ENCODE data around the gene KHDC4.

The KHDC4 gene

GRCh38 chr1:155981266-155982088, 47.3 kb upstream of the KHDC4 start:
- Histone ChIP-seq H3K4me1 (ENCODE audit: control insufficient read depth, insufficient read depth, low read length) (peaks cover 23% of the 10 kb centered on the region), H3K4me3 (ENCODE audit: low read depth, low read length) (no peak overlapping the region), H3K36me3 (ENCODE audit: control insufficient read depth in 2 of 2, insufficient read depth in 1 of 2, low read length in 2 of 2) (no peaks in the 10 kb centered on the region), H3K27ac (ENCODE audit: extremely low read depth, low read depth, low read length) (no peak overlapping the region), H3K9me3 (ENCODE audit: control insufficient read depth, insufficient read depth, low read depth, low read length) (no peaks in the 10 kb centered on the region)
- ChIA-PET POLR2A (interaction anchor here (0.6 kb wide), 2 partner anchors 100 to 266 kb away, joined by 3 to 4 read pairs; no protein-coding TSS in a partner anchor), CTCF (interaction anchor here (0.7 to 2.4 kb wide), 5 partner anchors 9 to 43 kb away, joined by 3 to 15 read pairs (median 5); no protein-coding TSS in a partner anchor)
- TF ChIP-seq ZBTB44 (tag by site-specific recombination; IDR thresholded peaks at IDR 0.05) (no peak), AEBP2 (tag by site-specific recombination; IDR thresholded peaks at IDR 0.05; ENCODE audit: borderline replicate concordance) (no peak), KLF8 (tag by site-specific recombination; IDR thresholded peaks at IDR 0.05) (no peak), ZFHX2 (tag by site-specific recombination; conservative IDR thresholded peaks at IDR 0.05) (peak; percentile 54), ZBTB17 (tag by site-specific recombination; IDR thresholded peaks at IDR 0.05) (peak; percentile 14; the same call in 1 of the 2 replicates), PRDM10 (tag by site-specific recombination; IDR thresholded peaks at IDR 0.05) (peak; percentile 57; the same call in 1 of the 2 replicates), ZNF394 (tag by site-specific recombination; IDR thresholded peaks at IDR 0.05; ENCODE audit: borderline replicate concordance) (peak; percentile 94), ZNF529 (tag by site-specific recombination; IDR thresholded peaks at IDR 0.05; ENCODE audit: insufficient replicate concordance) (no peak), ZNF366 (tag by site-specific recombination; conservative IDR thresholded peaks at IDR 0.05) (peak; percentile 81), EGR2 (tag by site-specific recombination; IDR thresholded peaks at IDR 0.05; ENCODE audit: low read depth) (peak; percentile 44; the same call in 1 of the 2 replicates), ZNF10 (tag by site-specific recombination; IDR thresholded peaks at IDR 0.05) (0 out of 2 replicates have a peak, but pooled peaks have one; percentile 45), ZNF155 (tag by site-specific recombination; IDR thresholded peaks at IDR 0.05) (no peak), OSR2 (tag by site-specific recombination; IDR thresholded peaks at IDR 0.05) (peak; percentile 74)

GRCh38 chr1:155979597-155980343, 45.6 kb upstream of the KHDC4 start:
- ChIA-PET POLR2A (interaction anchor here (1.5 to 4.4 kb wide), 3 partner anchors 15 to 46 kb away, joined by 4 to 28 read pairs (median 12); partner anchors contain the start of genes KHDC4 and RXFP4), CTCF (interaction anchor here (1.2 to 2.4 kb wide), 2 partner anchors 10 to 42 kb away, joined by 3 to 15 read pairs; no protein-coding TSS in a partner anchor)
- Histone ChIP-seq H3K9me3 (ENCODE audit: control insufficient read depth, insufficient read depth, low read depth, low read length) (no peaks in the 10 kb centered on the region), H3K36me3 (ENCODE audit: control insufficient read depth in 2 of 2, insufficient read depth in 1 of 2, low read length in 2 of 2) (no peaks in the 10 kb centered on the region), H3K4me1 (ENCODE audit: control insufficient read depth, insufficient read depth, low read length) (peaks cover 33% of the 10 kb centered on the region), H3K27ac (ENCODE audit: extremely low read depth, low read depth, low read length) (peak overlapping the region; percentile 97), H3K4me3 (ENCODE audit: low read depth, low read length) (no peak overlapping the region)
- TF ChIP-seq MEIS1 (CRISPR knock-in tag; IDR thresholded peaks at IDR 0.05; ENCODE audit: borderline replicate concordance): no peak
- peak; percentile 38; the same call in 1 of the 2 replicates for TF ChIP-seq ZBTB8A (tag by site-specific recombination; IDR thresholded peaks at IDR 0.05)
- peak; percentile 47; the same call in 1 of the 2 replicates for TF ChIP-seq GLIS2 (tag by site-specific recombination; IDR thresholded peaks at IDR 0.05)
- no peak for TF ChIP-seq ZNF48 (tag by site-specific recombination; IDR thresholded peaks at IDR 0.05)
- no peak for TF ChIP-seq ZNF394 (tag by site-specific recombination; IDR thresholded peaks at IDR 0.05; ENCODE audit: borderline replicate concordance)
- no peak for TF ChIP-seq SALL2 (tag by site-specific recombination; IDR thresholded peaks at IDR 0.05; ENCODE audit: borderline replicate concordance)
- no peak for TF ChIP-seq ZNF174 (tag by site-specific recombination; IDR thresholded peaks at IDR 0.05)
- TF ChIP-seq ZNF426 (tag by site-specific recombination; IDR thresholded peaks at IDR 0.05): no peak
- TF ChIP-seq ZNF433 (tag by site-specific recombination; IDR thresholded peaks at IDR 0.05; ENCODE audit: low read depth): no peak
- TF ChIP-seq ZNF449 (tag by site-specific recombination; IDR thresholded peaks at IDR 0.05): peak; percentile 100
- TF ChIP-seq ZNF791 (tag by site-specific recombination; IDR thresholded peaks at IDR 0.05): no peak
- TF ChIP-seq GLIS1 (tag by site-specific recombination; IDR thresholded peaks at IDR 0.05): no peak

All from HEK293 (cell line).